ENCODE results near the gene SEMA3B.
"Not testable (repeated sequence)": the region's sequence is repeated elsewhere in the genome, so short reads cannot be mapped to it uniquely, and the experiment has no call there.

The SEMA3B gene

DNA sequence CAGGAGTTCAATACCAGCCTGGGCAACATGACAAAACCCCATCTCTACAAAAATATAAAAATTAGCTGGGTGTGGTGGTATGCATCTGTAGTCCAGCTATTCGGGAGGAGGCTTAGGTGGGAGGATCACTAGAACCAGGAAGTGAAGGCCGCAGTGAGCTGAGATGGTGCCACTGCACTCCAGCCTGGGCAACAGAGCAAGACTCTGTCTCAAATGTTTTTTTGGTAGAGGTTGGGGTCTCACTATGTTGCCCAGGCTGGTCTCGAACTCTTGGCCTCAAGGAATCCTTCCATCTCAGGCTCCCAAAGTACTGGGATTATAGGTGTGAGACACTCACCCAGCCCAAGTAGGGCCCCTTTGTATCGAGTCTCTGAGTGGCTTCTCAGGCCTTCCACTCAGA lies 25.1 kb downstream of the SEMA3B start:
- DNase-seq (ENCODE audit: low spot score): no peak

- no peak for DNase-seq (ENCODE audit: low spot score)
These were observed 25.8 kb downstream of the SEMA3B start for GRCh38 chr3:50294492-50295403.

DNA sequence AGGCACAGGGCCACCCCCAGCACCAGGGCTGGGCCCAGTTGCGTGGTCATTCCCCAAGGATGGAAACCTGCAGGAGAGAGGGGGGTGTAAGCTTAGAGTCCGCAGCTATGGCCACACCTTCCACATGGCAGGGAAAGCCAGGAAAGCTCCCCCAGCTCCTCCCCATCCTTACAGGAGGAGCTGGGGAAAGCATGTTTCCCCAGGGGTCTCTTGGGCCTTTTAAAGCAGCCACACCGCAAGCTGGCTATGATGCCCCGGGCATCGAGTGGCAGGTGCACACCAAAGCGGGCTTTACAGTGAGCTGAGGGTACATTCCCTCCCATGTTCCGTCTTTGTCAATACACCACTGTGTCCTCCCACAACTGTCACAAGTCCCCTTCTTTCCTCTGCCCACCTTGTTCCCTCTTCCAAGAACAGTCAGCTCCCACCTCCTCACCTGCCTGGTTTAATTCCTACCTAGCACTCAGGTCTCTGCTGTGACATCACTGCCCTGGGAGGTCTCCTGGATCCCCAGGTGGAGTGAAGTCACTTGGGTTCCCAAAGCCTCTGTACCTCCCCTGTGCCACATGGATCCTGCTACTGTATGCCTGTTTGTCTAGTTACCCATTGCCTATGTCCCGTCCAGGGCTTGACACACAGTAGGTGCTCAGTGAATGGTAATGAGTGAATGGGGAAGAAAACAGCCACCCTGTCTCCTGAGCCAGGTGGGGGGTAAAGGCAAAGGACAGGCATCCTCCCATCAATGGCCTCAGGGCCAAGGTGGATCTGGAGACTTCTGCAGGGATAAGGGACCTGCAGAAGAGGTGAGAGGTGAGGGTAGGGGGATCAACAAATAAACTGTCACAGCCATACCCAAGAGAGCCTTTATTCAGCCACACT lies 26.8 kb downstream of the SEMA3B start:
- no peak for DNase-seq (ENCODE audit: low spot score)

- no peak for DNase-seq (ENCODE audit: low spot score)
These were observed 27.9 kb downstream of the SEMA3B start for GRCh38 chr3:50296721-50297383.

GRCh38 chr3:50297384-50297775 lies 28.4 kb downstream of the SEMA3B start:
- no peak for DNase-seq (ENCODE audit: low spot score)

DNA sequence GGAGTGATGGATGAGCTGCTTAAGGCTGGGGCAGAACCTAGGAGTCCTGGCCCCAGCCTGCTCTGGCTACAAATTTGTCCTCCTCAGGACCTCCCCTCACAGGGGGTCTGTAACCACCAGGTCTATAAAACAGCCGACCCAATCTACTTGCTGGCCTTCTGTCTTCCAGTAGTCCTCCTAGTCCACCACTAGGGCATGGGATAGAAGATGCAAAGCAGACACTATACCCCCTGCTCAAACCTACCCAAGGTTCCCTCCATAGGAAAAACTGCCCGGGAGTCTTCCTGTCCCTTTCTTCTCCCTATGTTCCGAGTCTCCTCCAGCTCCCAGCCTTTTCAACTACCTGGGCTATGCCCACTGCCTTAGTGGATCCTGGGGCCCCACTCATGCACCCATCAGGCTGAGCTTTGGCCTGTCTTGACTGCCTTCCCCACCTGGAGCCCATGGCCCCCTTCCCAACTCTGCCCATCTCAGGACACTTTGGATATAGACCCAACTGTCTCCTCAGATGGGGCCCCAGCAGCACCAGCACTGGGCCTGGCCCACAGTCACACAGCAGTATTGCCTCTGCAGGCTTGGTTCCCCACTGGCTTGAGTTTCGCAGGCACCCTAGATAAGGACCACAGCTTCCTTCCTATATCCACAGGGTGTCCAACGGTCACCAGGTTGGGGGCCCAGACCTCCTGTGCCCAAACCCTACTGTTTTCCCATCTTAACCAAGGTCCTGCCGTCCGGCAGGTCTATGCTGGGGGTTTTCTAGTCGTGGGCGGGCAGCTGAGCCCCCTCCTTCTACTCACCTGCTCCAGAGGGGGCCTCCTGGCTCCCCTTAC lies 29.2 kb downstream of the SEMA3B start:
- DNase-seq (ENCODE audit: low spot score): no peak

DNA sequence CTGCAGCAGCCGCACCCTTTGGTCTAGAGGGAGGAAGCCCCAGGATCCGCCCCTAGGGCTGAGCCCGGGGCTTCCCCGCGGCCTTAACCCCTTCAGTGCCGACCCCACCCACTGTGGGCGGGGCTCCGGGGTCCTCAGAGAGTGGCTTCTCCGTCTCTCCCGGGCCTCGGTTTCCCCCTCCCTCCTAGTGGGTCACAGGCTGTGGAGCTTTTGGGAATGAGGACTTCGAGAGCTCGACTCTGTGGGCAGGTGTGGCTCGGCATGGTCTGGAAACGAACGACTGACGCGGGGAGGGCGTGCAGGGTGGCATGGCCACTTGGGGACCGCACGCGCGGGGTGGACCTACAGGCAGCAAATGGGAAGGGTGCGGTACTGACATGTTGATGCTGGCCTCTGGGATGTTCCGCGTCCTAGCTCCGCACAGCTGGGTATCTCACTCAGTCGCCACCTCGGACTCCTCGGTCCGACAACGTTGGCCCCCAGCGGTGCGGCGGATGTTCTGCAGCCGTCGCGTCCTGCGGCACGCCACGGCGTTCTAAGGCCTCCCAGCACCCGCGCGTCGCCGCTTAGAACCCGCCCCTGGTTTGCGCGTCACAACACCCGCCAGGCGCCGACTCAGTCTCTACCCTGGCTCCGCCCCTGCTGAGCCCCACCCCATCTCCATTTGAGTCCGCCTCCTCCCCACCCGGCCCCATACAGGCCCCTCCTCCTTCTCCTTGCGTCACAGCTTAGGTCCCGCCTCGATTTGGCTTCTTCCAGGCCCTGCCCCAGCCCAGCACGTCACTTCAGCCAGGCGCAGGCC lies 30.1 kb downstream of the SEMA3B start, which contains the start of the genes HYAL3 and NAA80:
Gene HYAL3 (minus strand): TSS at position 570 of the 802 bp plus-strand sequence. CDS start 3,803 bp downstream, outside the sequence.
Gene NAA80 (minus strand): TSS at position 570 of the 802 bp plus-strand sequence. CDS start 1,942 bp downstream, outside the sequence.
- peak; percentile 99 for DNase-seq (ENCODE audit: low spot score)

GRCh38 chr3:50299638-50299928 lies 30.6 kb downstream of the SEMA3B start:
- no peak for DNase-seq (ENCODE audit: low spot score)

DNA sequence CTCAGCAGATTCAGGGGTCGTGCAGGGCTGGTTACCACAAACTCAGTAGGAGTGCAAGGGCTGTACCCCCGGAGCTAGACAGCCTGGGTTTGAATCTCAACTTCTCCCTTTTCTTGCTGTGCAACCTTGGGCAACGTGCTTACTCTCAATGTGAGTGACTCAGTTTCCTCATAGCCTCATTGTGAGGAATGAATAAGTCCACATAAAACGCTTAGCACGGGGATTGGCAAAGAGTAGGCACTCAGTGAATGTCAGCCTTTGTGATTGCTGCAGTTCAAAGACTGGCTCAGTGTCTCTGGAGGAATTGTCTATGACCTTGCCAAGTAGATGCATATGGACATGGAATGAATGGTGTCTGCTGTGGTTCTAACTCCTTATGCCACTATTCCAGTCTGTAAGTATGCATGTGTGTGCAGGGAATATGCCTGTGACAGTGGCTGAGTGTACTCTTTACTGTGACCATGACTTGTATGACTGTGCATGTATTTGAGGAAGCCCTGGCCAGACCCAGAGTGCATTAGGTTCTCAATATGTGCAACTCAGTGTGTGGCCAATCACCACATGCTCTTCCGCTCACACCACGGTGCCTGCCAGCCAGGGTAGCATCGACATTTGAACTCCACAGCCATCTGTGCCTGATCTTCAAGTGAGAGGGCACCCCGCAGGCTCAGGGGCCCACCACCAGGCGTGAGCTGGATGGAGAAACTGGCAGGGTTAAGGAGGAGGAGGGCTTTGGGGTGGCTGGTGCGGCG lies 31.2 kb downstream of the SEMA3B start:
- peak; percentile 33 for DNase-seq (ENCODE audit: low spot score)

DNA sequence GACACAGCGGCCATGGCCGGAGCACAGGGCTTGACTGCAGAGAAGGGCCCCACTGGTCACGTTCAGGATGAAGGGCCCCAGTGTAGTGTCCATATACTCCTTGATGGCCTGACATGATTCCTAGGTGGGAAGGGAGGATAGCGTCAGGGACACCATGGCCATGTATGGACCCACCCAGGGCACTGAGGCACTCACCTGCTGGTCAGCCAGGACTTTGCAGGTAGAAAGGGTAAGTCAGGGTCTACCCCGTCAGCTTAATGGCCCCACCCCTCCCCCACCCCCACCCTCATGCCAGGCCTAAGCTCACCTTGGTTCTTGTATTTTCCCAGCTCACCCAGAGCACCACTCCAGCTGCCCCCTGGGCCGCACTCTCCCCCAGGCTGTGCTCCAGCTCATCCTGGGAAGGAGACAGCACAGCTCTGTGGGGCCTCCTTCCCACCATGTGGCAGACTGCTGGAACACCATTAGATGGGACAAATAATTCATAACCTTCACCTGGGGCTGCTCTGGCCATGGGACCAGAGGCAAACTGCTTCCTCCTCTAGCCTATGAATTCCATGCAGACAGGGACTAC lies 31.8 kb downstream of the SEMA3B start:
- no peak for DNase-seq (ENCODE audit: low spot score)

- DNase-seq (ENCODE audit: low spot score): no peak
These were observed 33.4 kb downstream of the SEMA3B start for GRCh38 chr3:50302095-50303012.

GRCh38 chr3:50303013-50303815 lies 34.3 kb downstream of the SEMA3B start, which contains the start of gene HYAL1:
Gene HYAL1 (minus strand): TSS chr3:50303574. CDS start chr3:50302956, 618 bp downstream.
- no peak for DNase-seq (ENCODE audit: low spot score)

- no peak for DNase-seq (ENCODE audit: low spot score)
These were observed 35.7 kb downstream of the SEMA3B start for GRCh38 chr3:50304601-50305000.

- DNase-seq (ENCODE audit: low spot score): not testable (repeated sequence)
These were observed 43.1 kb downstream of the SEMA3B start for GRCh38 chr3:50312041-50312440.

DNA sequence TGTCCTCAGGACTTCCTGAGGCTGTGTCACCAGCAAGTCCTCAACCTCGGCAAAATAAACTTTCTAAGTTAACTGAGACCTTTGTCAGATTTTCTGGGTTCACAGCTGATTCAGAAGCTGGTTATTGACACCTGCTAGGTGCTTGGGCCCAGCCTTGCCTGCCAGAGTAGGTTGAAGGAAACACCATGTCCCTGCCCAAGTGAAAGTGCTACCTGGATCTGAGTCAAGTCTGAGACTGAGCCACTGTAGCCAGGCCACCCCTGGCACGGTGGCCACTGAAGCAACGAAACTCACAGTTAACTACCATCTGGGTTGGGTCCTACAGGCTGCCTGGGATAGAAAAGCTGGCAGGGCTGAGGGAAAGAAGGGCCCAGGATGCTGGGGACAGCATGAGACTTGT lies 45.4 kb downstream of the SEMA3B start:
- no peak for DNase-seq (ENCODE audit: low spot score)

GRCh38 chr3:50314816-50315215 lies 45.9 kb downstream of the SEMA3B start:
- DNase-seq (ENCODE audit: low spot score): no peak

DNA sequence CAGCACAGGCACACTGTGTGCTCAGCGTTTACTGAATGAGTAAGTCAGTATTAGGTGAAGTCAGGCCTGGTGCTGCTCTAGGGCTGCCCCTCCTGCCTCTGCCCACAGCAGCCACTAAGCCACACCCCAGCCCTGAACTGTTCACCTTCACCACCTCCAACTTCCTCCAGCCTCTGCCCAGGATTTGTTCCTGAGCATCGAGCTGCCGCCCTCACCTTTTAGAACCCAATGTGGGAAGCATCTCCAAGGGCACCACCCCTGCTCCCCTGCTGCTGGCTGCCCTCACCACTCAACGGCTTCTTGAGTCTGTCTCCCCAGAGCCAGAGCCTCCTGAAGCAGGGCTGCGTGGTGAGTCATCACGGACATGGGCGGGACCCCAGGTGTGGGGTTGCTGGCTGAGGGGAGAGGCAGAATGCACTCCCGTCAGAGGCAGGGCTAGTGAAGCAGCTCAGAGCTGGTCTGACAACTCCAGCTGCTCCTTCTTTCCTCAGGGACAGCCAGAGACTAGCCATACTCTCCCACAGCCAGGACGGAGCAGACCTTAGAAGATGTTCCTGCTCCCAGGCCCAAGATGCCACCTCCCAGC lies 47.8 kb downstream of the SEMA3B start:
- DNase-seq (ENCODE audit: low spot score): no peak
